Stimulated activated CD8-positive, alpha-beta memory T cell treated with anti-CD3 and anti-CD28 coated beads, Interleukin-7, amount 100 ng/mL, for 1 hour (primary cell): ENCODE data around the gene C20orf204.
A peak's percentile ranks its signal among the peaks of the same experiment; 100 is the strongest.

Experiments used
- DNase-seq, 2 donors: peaks; one replicate each; pipeline ENCODE4 v3.0.0-alpha.2; 2020; ENCODE audit warnings: low read depth in 2 of 2

Gene C20orf204

GRCh38 chr20:64071341-64072332, 35.7 kb downstream of the C20orf204 start:
- DNase-seq = no peak

DNA sequence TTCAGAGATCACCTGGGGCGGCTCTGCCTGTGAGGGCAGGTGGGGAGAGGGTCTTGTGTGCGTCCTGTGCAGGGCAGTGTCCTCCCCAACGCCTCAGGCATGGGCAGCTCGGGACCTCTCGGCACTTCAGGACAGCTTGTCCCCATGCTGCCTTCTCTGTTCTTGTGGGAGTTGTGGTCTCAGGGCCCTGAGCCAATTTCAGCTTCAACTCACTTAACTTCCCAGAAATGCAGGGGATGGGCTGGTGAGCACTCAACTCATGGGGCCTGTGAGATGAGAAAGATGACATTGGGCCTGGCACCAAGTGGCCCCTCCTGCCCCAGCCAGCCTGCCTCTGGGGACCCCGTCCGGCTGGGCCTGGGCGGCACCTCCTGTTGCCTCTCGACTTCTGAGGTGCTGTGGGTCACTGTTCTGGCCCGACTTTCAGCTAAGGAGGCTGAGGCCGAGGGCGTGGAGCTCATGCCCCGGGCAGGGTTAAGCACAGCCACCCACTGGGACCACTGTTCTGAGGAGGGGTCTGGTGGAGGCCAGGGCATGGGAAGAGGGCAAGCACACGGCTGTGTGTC, 36.6 kb downstream of the C20orf204 start:
- DNase-seq = no peak

- DNase-seq = no peak
These were observed 37.6 kb downstream of the C20orf204 start for GRCh38 chr20:64073476-64074183.

- DNase-seq = no peak
These were observed 38.3 kb downstream of the C20orf204 start for GRCh38 chr20:64074184-64074789.

DNA sequence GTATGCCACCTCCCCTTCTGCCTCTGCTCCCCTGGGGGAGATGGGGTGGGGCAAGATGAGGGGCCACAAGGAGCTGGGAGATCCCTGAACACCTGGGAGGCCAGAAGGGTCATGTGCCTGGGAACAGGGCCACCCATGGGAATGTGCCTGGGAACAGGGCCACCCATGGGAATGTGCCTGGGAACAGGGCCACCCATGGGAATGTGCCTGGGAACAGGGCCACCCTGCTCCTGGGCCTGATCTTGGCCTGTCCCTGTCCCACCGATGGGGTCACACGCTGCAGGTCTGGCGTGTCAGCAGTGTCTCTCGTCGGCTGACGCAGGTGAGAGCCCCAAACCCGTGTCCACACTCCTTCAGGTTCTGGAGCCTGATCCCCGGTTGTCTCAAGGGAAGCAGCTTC, 39.0 kb downstream of the C20orf204 start:
- DNase-seq = no peak

DNA sequence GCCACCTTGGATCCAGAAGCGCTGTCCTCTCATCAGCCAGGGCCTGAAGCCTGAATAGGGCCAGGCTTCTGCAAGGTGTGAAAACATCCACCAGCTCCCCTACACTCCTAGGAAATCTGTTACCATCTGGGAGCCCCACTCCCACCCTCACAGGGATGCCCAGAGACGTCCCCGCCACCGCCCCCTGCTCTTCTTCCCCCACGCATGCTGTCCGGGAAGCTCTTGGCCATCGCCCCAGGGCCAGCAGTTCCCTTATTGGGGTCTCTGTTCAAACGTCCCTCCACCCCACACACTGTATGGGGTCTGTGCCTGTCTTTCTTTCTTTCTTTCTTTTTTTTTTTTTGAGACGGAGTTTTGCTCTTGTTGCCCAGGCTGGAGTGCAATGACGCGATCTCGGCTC, 39.6 kb downstream of the C20orf204 start:
- DNase-seq = no peak

GRCh38 chr20:64076061-64076997, 40.3 kb downstream of the C20orf204 start:
- DNase-seq = no peak

GRCh38 chr20:64077094-64077493, 41.1 kb downstream of the C20orf204 start:
- DNase-seq = no peak

DNA sequence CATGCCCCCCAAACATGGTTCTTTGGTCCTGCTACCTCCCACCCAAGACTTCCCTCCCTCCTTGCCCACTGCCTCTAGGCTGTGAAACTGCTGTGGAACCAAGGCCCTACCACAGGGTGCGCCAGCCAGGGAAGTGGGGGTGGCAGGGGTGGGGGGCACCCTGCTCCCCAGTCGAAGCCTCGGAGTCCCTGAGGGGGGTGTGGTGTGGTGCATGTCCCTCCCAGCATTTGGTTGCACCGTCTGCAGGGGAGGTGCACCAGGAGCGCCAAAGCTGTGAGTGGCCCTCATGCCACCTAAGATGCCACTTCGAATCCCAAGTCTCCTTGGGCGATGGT, 41.5 kb downstream of the C20orf204 start:
- no peak for DNase-seq

GRCh38 chr20:64077876-64078551, 42.0 kb downstream of the C20orf204 start:
- DNase-seq = peak; percentile 21 to 31

GRCh38 chr20:64078934-64079272, 42.9 kb downstream of the C20orf204 start:
- DNase-seq = no peak

DNA sequence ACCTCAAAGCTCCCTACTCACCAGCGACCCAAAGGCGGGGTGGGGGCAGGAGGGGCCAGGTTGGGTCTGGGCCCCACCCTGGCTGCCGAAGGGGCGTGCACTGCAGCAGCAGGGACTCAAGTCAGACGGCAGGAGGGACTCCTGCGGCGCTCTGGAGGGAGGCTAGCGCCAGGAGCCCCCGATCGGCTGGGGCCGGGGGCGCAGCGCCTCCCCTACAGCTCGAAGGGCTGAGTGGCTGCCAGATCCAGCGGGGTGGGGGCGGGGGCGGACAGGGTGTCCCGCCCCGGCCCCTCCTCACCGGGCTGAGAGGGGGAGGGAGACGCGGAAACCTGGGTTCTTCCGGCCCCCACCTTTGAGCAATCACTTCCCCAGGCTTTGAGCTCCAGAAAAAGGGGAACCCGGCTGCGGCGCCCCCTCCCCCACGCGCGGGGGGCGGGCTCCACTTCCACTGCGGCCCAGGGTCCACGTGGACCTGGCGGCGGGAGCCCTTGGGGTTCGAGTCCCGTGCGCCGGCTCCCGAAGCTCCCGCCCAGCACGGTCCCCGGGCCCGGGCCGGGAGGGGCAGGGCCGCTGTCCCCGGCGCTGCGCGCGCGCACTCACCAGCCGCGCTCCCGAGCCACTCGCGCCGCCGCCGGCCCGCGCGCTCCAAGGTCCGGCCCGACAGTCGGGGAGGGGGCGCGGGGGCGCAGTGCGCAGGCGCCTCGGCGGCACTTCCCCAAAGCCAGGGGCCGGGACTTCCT, 43.5 kb downstream of the C20orf204 start, which contains the start of gene RGS19:
RGS19 (minus strand) TSS at position 246 of the 740 bp plus-strand sequence. CDS start 2,632 bp downstream, outside the sequence.
- DNase-seq = peak; percentile 34 to 44

DNA sequence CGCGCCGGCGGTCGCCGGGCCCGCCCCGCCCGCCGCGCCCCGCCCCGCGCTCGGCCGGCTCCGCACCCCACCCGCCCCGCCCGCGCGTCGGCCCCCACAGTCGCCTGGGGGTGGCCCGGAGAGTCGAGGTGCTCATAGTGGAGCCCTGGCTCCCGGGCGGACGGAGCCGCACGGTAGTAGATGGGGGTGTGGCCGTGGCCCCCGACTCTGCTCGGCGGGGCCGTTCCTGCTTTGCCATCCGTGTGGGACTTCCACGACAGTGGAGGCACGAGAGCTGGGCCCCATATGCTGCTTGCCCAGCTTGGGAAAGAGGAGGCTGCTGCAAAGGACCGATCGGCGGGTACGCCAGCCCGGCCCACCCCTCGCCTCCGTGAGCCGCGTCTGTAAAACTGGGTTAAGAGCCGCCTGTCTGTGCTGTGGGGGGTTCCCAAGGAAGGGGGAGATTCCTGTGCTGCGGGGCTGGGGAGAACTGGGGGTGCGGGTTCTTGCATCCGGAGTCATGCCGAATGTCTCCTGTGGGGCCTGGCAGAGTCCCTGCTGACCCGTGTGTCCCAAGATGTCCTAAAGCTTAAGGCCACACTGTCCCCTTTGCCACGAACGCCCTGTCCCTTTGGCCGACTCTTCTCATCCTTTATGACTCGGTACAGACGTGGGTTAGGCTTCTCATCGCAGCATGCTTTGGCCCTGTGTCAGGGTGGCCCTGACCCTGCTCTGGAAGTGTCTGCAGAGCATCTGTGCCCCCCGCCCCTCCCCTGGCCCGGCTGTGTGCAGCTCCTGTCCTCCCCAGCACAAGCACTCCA, 44.2 kb downstream of the C20orf204 start, which contains the start of gene OPRL1:
OPRL1 (plus strand) TSS at position 70 of the 800 bp plus-strand sequence. CDS start 12,639 bp downstream, outside the sequence.
- peak in 1 of 2 donors; percentile 19 for DNase-seq

DNA sequence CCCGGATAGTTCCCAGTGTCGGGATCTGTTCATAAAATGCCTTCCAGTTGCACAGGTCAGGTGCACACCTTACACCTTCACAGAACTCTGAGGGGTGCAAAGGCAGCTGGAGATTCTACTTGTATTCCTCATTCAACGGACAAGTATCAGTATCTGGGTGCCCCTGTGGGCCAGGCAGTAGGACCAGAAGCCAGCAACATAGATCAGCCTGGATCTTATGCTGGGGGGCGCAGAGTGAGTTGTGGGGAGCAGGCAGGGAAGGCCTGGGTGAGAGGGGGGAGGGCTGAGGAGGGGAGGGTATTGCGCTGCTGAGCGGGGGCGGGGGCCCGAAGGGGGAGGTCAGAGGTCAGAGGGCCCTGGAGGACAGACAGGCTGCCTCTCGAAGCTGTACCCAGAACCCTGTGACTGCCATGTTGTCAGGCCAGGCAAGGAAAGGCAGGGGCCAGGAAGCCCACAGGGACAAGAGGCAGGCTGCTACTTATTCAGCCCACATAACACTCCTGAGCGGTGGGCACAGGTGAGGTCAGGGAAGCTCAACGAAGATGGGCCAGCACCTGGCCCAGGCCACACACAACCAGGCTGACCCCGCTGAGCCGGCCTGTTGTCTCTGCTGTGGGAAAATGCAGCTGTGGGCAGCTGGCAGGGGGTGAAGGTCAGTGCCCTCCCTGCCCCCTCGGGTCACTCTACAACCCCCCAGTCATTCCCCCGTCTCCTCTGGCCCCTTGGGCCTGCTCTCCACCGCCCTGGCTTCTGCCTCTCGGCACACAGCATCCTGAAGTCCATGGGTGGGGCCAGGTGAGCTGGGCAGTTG, 45.0 kb downstream of the C20orf204 start:
- DNase-seq = no peak

GRCh38 chr20:64081624-64081964, 45.6 kb downstream of the C20orf204 start:
- DNase-seq = no peak

DNA sequence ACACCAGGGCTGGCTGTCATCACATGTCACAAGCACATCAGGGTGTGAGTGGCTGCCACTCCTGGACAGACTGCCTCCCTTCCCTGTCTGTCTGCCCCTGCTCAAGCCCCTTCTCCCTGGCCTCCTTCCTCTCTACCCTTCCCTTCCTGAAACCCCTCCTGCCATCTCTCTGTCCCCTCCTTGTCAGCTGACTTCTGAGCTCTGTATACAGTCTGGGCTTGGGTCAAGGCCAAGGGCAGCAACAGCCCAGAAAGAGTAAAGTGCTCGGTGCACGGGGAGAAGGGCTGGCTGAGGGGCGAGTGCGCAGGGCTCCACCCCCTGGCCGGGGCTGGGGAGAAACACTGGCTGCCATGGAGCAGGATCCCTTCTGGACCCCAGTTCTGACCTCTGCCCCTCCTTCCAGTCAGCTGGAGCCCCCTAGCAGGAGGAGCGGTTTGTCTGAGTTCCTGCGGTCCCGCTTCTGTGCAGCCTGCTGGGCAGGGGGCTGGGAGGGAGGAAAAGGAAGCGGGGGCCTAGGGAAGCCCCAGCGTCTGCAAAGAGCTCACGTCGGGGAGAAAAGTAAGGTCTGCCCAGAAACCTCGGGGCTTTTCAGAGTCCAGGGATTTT, 46.2 kb downstream of the C20orf204 start:
- DNase-seq = no peak

GRCh38 chr20:64082820-64083377, 46.9 kb downstream of the C20orf204 start:
- no peak for DNase-seq
